IgD-negative memory B cell (primary cell): ENCODE data around the gene PKHD1. TPM values are rescaled to one million over a fixed set of nuclear protein-coding genes. Genes with fewer than 3 reads are reported as not detected.

Experiments
- polyA plus RNA-seq: library from polyadenylated mRNA; unstranded; fragments of 300-500 nt; fragmentation: Illumina TruSeq; gene quantifications from one replicate; pipeline ENCODE4 v1.2.3, GENCODE V29; 2021

The PKHD1 gene
- polyA plus RNA-seq, 1 donor from 2014 or later = not detected

Other genes starting within 250 kb of the PKHD1 start
- not detected for gene IL17A, start 98.8 kb upstream of the PKHD1 start, polyA plus RNA-seq
- gene IL17F, start 156.9 kb upstream of the PKHD1 start, polyA plus RNA-seq = not detected
- gene MCM3, start 197.1 kb upstream of the PKHD1 start, polyA plus RNA-seq = 56.1 TPM